OCI-LY1 (cell line): ENCODE data around the gene RAB11FIP3.
"Not testable (repeated sequence)": the region's sequence is repeated elsewhere in the genome, so short reads cannot be mapped to it uniquely, and the experiment has no call there.

Experiments used
- H2AFZ ChIP-seq: fragments of 200-600 bp; sonication (generic), shearing (Covaris generic); 2 replicates; pipeline ENCODE4 v1.6.0; 2014; ENCODE audit warnings: antibody characterized with exemption, mild to moderate bottlenecking, low read length
- H3F3A ChIP-seq: fragments of 200-600 bp; sonication (generic), shearing (Covaris generic); 2 replicates; pipeline ENCODE4 v1.6.0; 2014; ENCODE audit warnings: mild to moderate bottlenecking, antibody characterized with exemption, low read length, moderate library complexity; ENCODE audit not compliant: insufficient read depth
- H3K27ac ChIP-seq: fragments of 200-600 bp; sonication (generic); 2 replicates; pipeline ENCODE4 v1.5.1; 2014; ENCODE audit warnings: low read length, mixed run types, mild to moderate bottlenecking, low read depth; ENCODE audit not compliant: poor library complexity, severe bottlenecking
- H3K27me3 ChIP-seq: fragments of 200-600 bp; sonication (generic); 2 replicates; pipeline ENCODE4 v1.6.0; 2014; ENCODE audit warnings: antibody characterized with exemption, mild to moderate bottlenecking, low read length, moderate library complexity; ENCODE audit not compliant: insufficient read depth
- H3K36me3 ChIP-seq: fragments of 200-600 bp; sonication (generic); 2 replicates; pipeline ENCODE4 v1.6.1; 2014; ENCODE audit warnings: mild to moderate bottlenecking, antibody characterized with exemption, low read length, moderate library complexity, mixed read lengths; ENCODE audit not compliant: insufficient read depth
- H3K4me1 ChIP-seq: fragments of 200-600 bp; sonication (generic); 2 replicates; pipeline ENCODE4 v1.5.1; 2014; ENCODE audit warnings: mild to moderate bottlenecking, low read length, moderate library complexity; ENCODE audit not compliant: insufficient read depth, severe bottlenecking
- H3K4me2 ChIP-seq: fragments of 200-600 bp; sonication (generic), shearing (Covaris generic); 2 replicates; pipeline ENCODE4 v1.6.1; 2014; ENCODE audit warnings: low read length
- H3K4me3 ChIP-seq: fragments of 200-600 bp; sonication (generic); 2 replicates; pipeline ENCODE4 v1.5.1; 2014; ENCODE audit warnings: low read length, low read depth, mild to moderate bottlenecking, mixed read lengths; ENCODE audit not compliant: poor library complexity, severe bottlenecking
- H3K79me2 ChIP-seq: fragments of 200-600 bp; shearing (Covaris generic); 2 replicates; pipeline ENCODE4 v1.6.1; 2016; ENCODE audit warnings: mixed run types, low read length, mixed read lengths; ENCODE audit not compliant: insufficient read depth
- H3K9ac ChIP-seq: fragments of 200-600 bp; sonication (generic), shearing (Covaris generic); 2 replicates; pipeline ENCODE4 v1.6.1; 2014; ENCODE audit warnings: mild to moderate bottlenecking, low read length, mixed read lengths
- H3K9me2 ChIP-seq: fragments of 200-600 bp; sonication (generic), shearing (Covaris generic); 2 replicates; pipeline ENCODE4 v1.6.1; 2014; ENCODE audit warnings: low read depth, mild to moderate bottlenecking, low read length, mixed read lengths
- H3K9me3 ChIP-seq: fragments of 200-600 bp; shearing (Covaris generic); 2 replicates; pipeline ENCODE4 v1.6.1; 2014; ENCODE audit warnings: low read length, mixed read lengths
- H4K20me1 ChIP-seq: fragments of 200-600 bp; sonication (generic), shearing (Covaris generic); 2 replicates; pipeline ENCODE4 v1.6.0; 2016; ENCODE audit warnings: mild to moderate bottlenecking, low read length; ENCODE audit not compliant: insufficient read depth
- CTCF ChIP-seq: fragments of 200-600 bp; sonication (generic), shearing (Covaris generic); IDR thresholded peaks from 2 replicates; pipeline ENCODE4 v1.5.1; 2017; ENCODE audit warnings: mild to moderate bottlenecking, antibody characterized with exemption, low read length, moderate library complexity, mixed read lengths
- EZH2 ChIP-seq: fragments of 200-600 bp; sonication (generic), shearing (Covaris generic); IDR thresholded peaks from 2 replicates; pipeline ENCODE4 v1.8.0; 2017; ENCODE audit warnings: borderline replicate concordance, mixed run types, mild to moderate bottlenecking, antibody characterized with exemption, low read length, moderate library complexity, mixed read lengths

RAB11FIP3 gene

GRCh38 chr16:468068-468821 is 42.8 kb downstream of the RAB11FIP3 start:
- no peaks in the 10 kb centered on the region for H3F3A ChIP-seq
- no peaks in the 10 kb centered on the region for H3K79me2 ChIP-seq
- no peaks in the 10 kb centered on the region for H3K4me1 ChIP-seq
- no peak overlapping the region for H3K27ac ChIP-seq
- no peak overlapping the region for H3K4me2 ChIP-seq
- TF ChIP-seq EZH2 = no peak
- no peak for TF ChIP-seq CTCF
- no peaks in the 10 kb centered on the region for H4K20me1 ChIP-seq
- no peaks in the 10 kb centered on the region for H3K36me3 ChIP-seq
- H3K27me3 ChIP-seq = no peaks in the 10 kb centered on the region
- H3K9me3 ChIP-seq = no peaks in the 10 kb centered on the region
- no peaks in the 10 kb centered on the region for H3K9me2 ChIP-seq
- H3K9ac ChIP-seq = no peak overlapping the region
- no peak overlapping the region for H3K4me3 ChIP-seq
- no peak overlapping the region for H2AFZ ChIP-seq

GRCh38 chr16:469459-469858 is 44.0 kb downstream of the RAB11FIP3 start:
- not testable (repeated sequence) for H4K20me1 ChIP-seq, H3K4me2 ChIP-seq, H3K27ac ChIP-seq, H3K79me2 ChIP-seq, H3K36me3 ChIP-seq, H2AFZ ChIP-seq, H3K9ac ChIP-seq, H3K9me2 ChIP-seq, H3F3A ChIP-seq, H3K4me1 ChIP-seq, H3K27me3 ChIP-seq, H3K4me3 ChIP-seq, H3K9me3 ChIP-seq

DNA sequence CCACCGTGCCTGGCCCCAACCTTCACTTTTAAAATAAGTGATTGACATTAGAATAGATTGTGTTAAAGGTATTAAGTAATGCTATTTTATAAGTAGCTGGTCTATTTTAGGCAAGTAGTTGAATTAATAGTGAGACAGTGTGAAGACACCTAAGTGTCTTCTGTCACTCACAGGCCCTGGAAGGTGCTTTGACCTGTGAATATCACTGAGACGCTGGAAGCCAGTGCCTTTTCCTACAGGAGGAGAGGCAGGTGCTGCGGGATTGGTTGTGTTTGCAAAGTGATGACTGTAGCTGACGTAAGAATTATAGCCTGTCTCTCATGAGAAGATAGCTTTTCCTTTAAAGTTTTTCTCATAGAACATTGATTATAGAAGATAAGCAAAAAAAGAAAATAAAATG is 45.0 kb downstream of the RAB11FIP3 start:
- no peaks in the 10 kb centered on the region for H3K27me3 ChIP-seq
- H3K4me3 ChIP-seq = no peak overlapping the region
- H3K9ac ChIP-seq = no peak overlapping the region
- no peaks in the 10 kb centered on the region for H3K79me2 ChIP-seq
- H3K36me3 ChIP-seq = peaks cover 3% of the 10 kb centered on the region; the same call in 1 of the 2 replicates
- no peak overlapping the region for H3K27ac ChIP-seq
- H3K4me2 ChIP-seq = no peak overlapping the region
- no peak overlapping the region for H2AFZ ChIP-seq
- no peaks in the 10 kb centered on the region for H3F3A ChIP-seq
- no peaks in the 10 kb centered on the region for H3K9me2 ChIP-seq
- no peaks in the 10 kb centered on the region for H3K4me1 ChIP-seq
- TF ChIP-seq EZH2 = no peak
- TF ChIP-seq CTCF = no peak
- H4K20me1 ChIP-seq = no peaks in the 10 kb centered on the region
- no peaks in the 10 kb centered on the region for H3K9me3 ChIP-seq
